HG02623 (cell line): ENCODE results near the gene PRKCD.

Experiments
- ATAC-seq: cut with Tn5 transposase; IDR thresholded peaks from one replicate; pipeline ENCODE4 v1.9.1; 2021; ENCODE audit warnings: moderate library complexity; ENCODE audit not compliant: unreplicated experiment

Gene PRKCD

GRCh38 chr3:53213276-53213675, 52.3 kb downstream of the PRKCD start:
- no peak for ATAC-seq

GRCh38 chr3:53215816-53216215, 54.8 kb downstream of the PRKCD start:
- no peak for ATAC-seq

GRCh38 chr3:53216723-53217122, 55.7 kb downstream of the PRKCD start:
- ATAC-seq, result no peak

- no peak for ATAC-seq
Measured at GRCh38 chr3:53217175-53217574, 56.2 kb downstream of the PRKCD start.

- peak; percentile 39 for ATAC-seq
Measured at GRCh38 chr3:53218131-53218530, 57.1 kb downstream of the PRKCD start.

- ATAC-seq, result peak; percentile 79
Measured at GRCh38 chr3:53219895-53220483, 59.0 kb downstream of the PRKCD start.

GRCh38 chr3:53221345-53221744, 60.3 kb downstream of the PRKCD start:
- no peak for ATAC-seq

- no peak for ATAC-seq
Measured at GRCh38 chr3:53221827-53222182, 60.8 kb downstream of the PRKCD start.

- no peak for ATAC-seq
Measured at GRCh38 chr3:53222183-53222901, 61.3 kb downstream of the PRKCD start.

- ATAC-seq, result no peak
Measured at GRCh38 chr3:53223025-53223424, 62.0 kb downstream of the PRKCD start.

- no peak for ATAC-seq
Measured at GRCh38 chr3:53223541-53223966, 62.5 kb downstream of the PRKCD start.

- ATAC-seq, result no peak
Measured at GRCh38 chr3:53224026-53224425, 63.0 kb downstream of the PRKCD start.

GRCh38 chr3:53224536-53224935, 63.5 kb downstream of the PRKCD start:
- ATAC-seq, result no peak

- no peak for ATAC-seq
Measured at GRCh38 chr3:53225181-53225580, 64.2 kb downstream of the PRKCD start.

GRCh38 chr3:53225651-53226050, 64.6 kb downstream of the PRKCD start:
- no peak for ATAC-seq

GRCh38 chr3:53226142-53226840, 65.3 kb downstream of the PRKCD start:
- ATAC-seq, result no peak

GRCh38 chr3:53226841-53227407, 65.9 kb downstream of the PRKCD start:
- ATAC-seq, result no peak

- no peak for ATAC-seq
Measured at GRCh38 chr3:53227993-53228885, 67.2 kb downstream of the PRKCD start.

GRCh38 chr3:53229171-53229570, 68.2 kb downstream of the PRKCD start:
- ATAC-seq, result no peak

- ATAC-seq, result no peak
Measured at GRCh38 chr3:53229606-53230005, 68.6 kb downstream of the PRKCD start.
